Left ventricle myocardium inferior (tissue), 1 donor: ENCODE results near the gene LMF2. TPM values are rescaled to one million over a fixed set of nuclear protein-coding genes. Genes with fewer than 3 reads are reported as not detected.
A peak's percentile ranks its signal among the peaks of the same experiment; 100 is the strongest.

ENCODE experiments used
- DNase-seq: peaks from one replicate; pipeline ENCODE4 v3.0.0-alpha.2; 2020
- H3K27ac ChIP-seq: fragments of 200-600 bp; replicated peaks from 2 replicates; pipeline ENCODE4 v1.8.0; 2021
- H3K27me3 ChIP-seq: fragments of 200-600 bp; 2 replicates; pipeline ENCODE4 v1.8.0; 2021; ENCODE audit warnings: low read depth
- H3K36me3 ChIP-seq: fragments of 200-600 bp; 2 replicates; pipeline ENCODE4 v1.8.0; 2021
- H3K4me1 ChIP-seq: fragments of 200-600 bp; 2 replicates; pipeline ENCODE4 v1.8.0; 2021
- H3K4me3 ChIP-seq: fragments of 200-600 bp; 2 replicates; pipeline ENCODE4 v1.8.0; 2021; ENCODE audit warnings: mild to moderate bottlenecking, moderate library complexity
- H3K9me3 ChIP-seq: fragments of 200-600 bp; replicated peaks from 2 replicates; pipeline ENCODE4 v1.8.0; 2021
- CTCF ChIP-seq: fragments of 200-600 bp; IDR thresholded peaks from 2 replicates; pipeline ENCODE4 v1.8.0; 2021; ENCODE audit warnings: antibody characterized with exemption, mild to moderate bottlenecking, borderline replicate concordance
- intact Hi-C: fragments of 100-400 bp; cut with micrococcal nuclease; formaldehyde crosslinking; loops from one replicate; pipeline ENCODE4 v1.11.0; 2022
- total RNA-seq: library from RNA; stranded (reverse); fragmentation: NEBNext Ultra II Directional; extraction: Animal tissue kit (Norgen Biotek cat#: 25700); gene quantifications from one replicate; pipeline ENCODE4 v1.2.1, GENCODE V29; 2021
- donor health status: DM: no; HTN: yes; CAD: no; lungs with severe emphysema.

LMF2 gene
- total RNA-seq, 1 donor from 2014 or later = 23.4 TPM

GRCh38 chr22:50529897-50530579 lies 22.5 kb upstream of the LMF2 start, which contains the start of gene TYMP:
TSS of gene TYMP (minus strand) at chr22:50530012. CDS start at chr22:50529709, 303 bp downstream.
- Histone ChIP-seq H3K36me3 (no peaks in the 10 kb centered on the region), H3K27me3 (peaks cover 61% of the 10 kb centered on the region), H3K9me3 (no peaks in the 10 kb centered on the region), H3K4me3 (peak within 1 kb of the TSS; percentile 74), H3K27ac (peak within 1 kb of the TSS; percentile 94), H3K4me1 (peaks cover 76% of the 10 kb centered on the region)
- intact Hi-C loops = no loop called here
- peak; percentile 87 for DNase-seq
- TF ChIP-seq CTCF = no peak

- intact Hi-C loops = no loop called here
- peak overlapping the region; percentile 94 for H3K27ac ChIP-seq
- TF ChIP-seq CTCF = no peak
- H3K9me3 ChIP-seq = no peaks in the 10 kb centered on the region
- no peak for DNase-seq
- H3K4me1 ChIP-seq = peaks cover 82% of the 10 kb centered on the region
- H3K36me3 ChIP-seq = no peaks in the 10 kb centered on the region
- peak overlapping the region; percentile 74 for H3K4me3 ChIP-seq
- peaks cover 55% of the 10 kb centered on the region for H3K27me3 ChIP-seq
Measured at GRCh38 chr22:50529416-50529896, 22.0 kb upstream of the LMF2 start.

GRCh38 chr22:50528682-50529415 lies 21.3 kb upstream of the LMF2 start:
- H3K27ac ChIP-seq = peak overlapping the region; percentile 94
- DNase-seq = no peak
- H3K9me3 ChIP-seq = no peaks in the 10 kb centered on the region
- no peak for TF ChIP-seq CTCF
- H3K36me3 ChIP-seq = peaks cover 3% of the 10 kb centered on the region
- peaks cover 49% of the 10 kb centered on the region for H3K27me3 ChIP-seq
- peak overlapping the region; percentile 74 for H3K4me3 ChIP-seq
- intact Hi-C loops = no loop called here
- peaks cover 88% of the 10 kb centered on the region for H3K4me1 ChIP-seq

- no peak for DNase-seq
- peak overlapping the region; percentile 94 for H3K27ac ChIP-seq
Measured at GRCh38 chr22:50527921-50528681, 20.6 kb upstream of the LMF2 start.

More at GRCh38 chr22:50527921-50528681, 20.6 kb upstream of the LMF2 start:
- Histone ChIP-seq H3K4me3 (no peak overlapping the region), H3K4me1 (peaks cover 94% of the 10 kb centered on the region), H3K9me3 (no peaks in the 10 kb centered on the region), H3K27me3 (peaks cover 41% of the 10 kb centered on the region), H3K36me3 (peaks cover 11% of the 10 kb centered on the region)
- TF ChIP-seq CTCF = no peak
- intact Hi-C loops = no loop called here
